ENCODE data around the gene FLNC. TPM values are rescaled to one million over a fixed set of nuclear protein-coding genes. Genes with fewer than 3 reads are reported as not detected.

The FLNC gene, protein sequence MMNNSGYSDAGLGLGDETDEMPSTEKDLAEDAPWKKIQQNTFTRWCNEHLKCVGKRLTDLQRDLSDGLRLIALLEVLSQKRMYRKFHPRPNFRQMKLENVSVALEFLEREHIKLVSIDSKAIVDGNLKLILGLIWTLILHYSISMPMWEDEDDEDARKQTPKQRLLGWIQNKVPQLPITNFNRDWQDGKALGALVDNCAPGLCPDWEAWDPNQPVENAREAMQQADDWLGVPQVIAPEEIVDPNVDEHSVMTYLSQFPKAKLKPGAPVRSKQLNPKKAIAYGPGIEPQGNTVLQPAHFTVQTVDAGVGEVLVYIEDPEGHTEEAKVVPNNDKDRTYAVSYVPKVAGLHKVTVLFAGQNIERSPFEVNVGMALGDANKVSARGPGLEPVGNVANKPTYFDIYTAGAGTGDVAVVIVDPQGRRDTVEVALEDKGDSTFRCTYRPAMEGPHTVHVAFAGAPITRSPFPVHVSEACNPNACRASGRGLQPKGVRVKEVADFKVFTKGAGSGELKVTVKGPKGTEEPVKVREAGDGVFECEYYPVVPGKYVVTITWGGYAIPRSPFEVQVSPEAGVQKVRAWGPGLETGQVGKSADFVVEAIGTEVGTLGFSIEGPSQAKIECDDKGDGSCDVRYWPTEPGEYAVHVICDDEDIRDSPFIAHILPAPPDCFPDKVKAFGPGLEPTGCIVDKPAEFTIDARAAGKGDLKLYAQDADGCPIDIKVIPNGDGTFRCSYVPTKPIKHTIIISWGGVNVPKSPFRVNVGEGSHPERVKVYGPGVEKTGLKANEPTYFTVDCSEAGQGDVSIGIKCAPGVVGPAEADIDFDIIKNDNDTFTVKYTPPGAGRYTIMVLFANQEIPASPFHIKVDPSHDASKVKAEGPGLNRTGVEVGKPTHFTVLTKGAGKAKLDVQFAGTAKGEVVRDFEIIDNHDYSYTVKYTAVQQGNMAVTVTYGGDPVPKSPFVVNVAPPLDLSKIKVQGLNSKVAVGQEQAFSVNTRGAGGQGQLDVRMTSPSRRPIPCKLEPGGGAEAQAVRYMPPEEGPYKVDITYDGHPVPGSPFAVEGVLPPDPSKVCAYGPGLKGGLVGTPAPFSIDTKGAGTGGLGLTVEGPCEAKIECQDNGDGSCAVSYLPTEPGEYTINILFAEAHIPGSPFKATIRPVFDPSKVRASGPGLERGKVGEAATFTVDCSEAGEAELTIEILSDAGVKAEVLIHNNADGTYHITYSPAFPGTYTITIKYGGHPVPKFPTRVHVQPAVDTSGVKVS (N-terminal part only)
- total RNA-seq (2011; cell fraction: chromatin; rRNA removed; ENCODE audit: low replicate concordance), result 62.5 and 206 TPM in 2 replicates
- total RNA-seq (2011; cell fraction: nucleolus; rRNA removed), result 132 and 134 TPM in 2 replicates
- total RNA-seq (2011; cell fraction: nucleoplasm; rRNA removed), result 72.1 and 81.0 TPM in 2 replicates
- total RNA-seq (2014; rRNA removed) (60.7 and 94.5 TPM in 2 replicates), total RNA-seq (2014; rRNA removed; fragmentation: Illumina TruSeq; extraction: Trizol) (11.4 and 18.2 TPM in 2 replicates), total RNA-seq (2015; rRNA removed; fragmentation: Illumina TruSeq; extraction: Trizol) (28.8 and 33.3 TPM in 2 replicates), total RNA-seq (2021) (148 and 155 TPM in 2 replicates), polyA plus RNA-seq (2011; rRNA removed) (10.3 and 11.4 TPM in 2 replicates), polyA plus RNA-seq (2014; fragmentation: Illumina TruSeq; extraction: Trizol) (32.8 and 55.3 TPM in 2 replicates), polyA plus RNA-seq (2014; fragmentation: Nextera tagmentation; extraction: Ambion mirVana) (1 to 10 TPM in 1 of 2 experiments, under 1 TPM in 1; 0.90 to 1.1 TPM), polyA plus RNA-seq (2014; rRNA removed) (29.0 and 34.7 TPM in 2 replicates), polyA minus RNA-seq (2011; rRNA and poly(A)+ RNA removed) (15.1 and 41.9 TPM in 2 replicates), Bru-seq, nascent RNA (percentile 77 among the genes with signal in this experiment), BruChase-seq, experiment 1, labeled RNA remaining after a 2-hour chase (percentile 73 among the genes with signal in this experiment), BruChase-seq, experiment 2, labeled RNA remaining after a 6-hour chase (percentile 82 among the genes with signal in this experiment)
- 11.4 and 26.8 TPM in 2 replicates for polyA plus RNA-seq (2011; cell fraction: cytosol; rRNA removed)
- polyA plus RNA-seq (2011; cell fraction: nucleus; rRNA removed), result 58.5 and 126 TPM in 2 replicates
- 66.6 and 106 TPM in 2 replicates for polyA plus RNA-seq (2012)
- 127 and 146 TPM in 2 replicates for polyA minus RNA-seq (2011; cell fraction: cytosol; rRNA and poly(A)+ RNA removed)
- 53.1 and 53.6 TPM in 2 replicates for polyA minus RNA-seq (2011; cell fraction: nucleus; rRNA and poly(A)+ RNA removed)
- long read RNA-seq, experiment 1, full-length matches to known transcripts, result 6 of 463 reads
- long read RNA-seq, experiment 1, partial matches to known transcripts, result 440 of 463 reads
- long read RNA-seq, experiment 1, other reads (novel, unspliced or antisense), result 17 of 463 reads
- long read RNA-seq, experiment 2, partial matches to known transcripts, result 90 of 115 reads
- long read RNA-seq, experiment 2, other reads (novel, unspliced or antisense), result 25 of 115 reads
- long read RNA-seq, experiment 3, partial matches to known transcripts, result 11 of 13 reads
- long read RNA-seq, experiment 3, other reads (novel, unspliced or antisense), result 2 of 13 reads

DNA sequence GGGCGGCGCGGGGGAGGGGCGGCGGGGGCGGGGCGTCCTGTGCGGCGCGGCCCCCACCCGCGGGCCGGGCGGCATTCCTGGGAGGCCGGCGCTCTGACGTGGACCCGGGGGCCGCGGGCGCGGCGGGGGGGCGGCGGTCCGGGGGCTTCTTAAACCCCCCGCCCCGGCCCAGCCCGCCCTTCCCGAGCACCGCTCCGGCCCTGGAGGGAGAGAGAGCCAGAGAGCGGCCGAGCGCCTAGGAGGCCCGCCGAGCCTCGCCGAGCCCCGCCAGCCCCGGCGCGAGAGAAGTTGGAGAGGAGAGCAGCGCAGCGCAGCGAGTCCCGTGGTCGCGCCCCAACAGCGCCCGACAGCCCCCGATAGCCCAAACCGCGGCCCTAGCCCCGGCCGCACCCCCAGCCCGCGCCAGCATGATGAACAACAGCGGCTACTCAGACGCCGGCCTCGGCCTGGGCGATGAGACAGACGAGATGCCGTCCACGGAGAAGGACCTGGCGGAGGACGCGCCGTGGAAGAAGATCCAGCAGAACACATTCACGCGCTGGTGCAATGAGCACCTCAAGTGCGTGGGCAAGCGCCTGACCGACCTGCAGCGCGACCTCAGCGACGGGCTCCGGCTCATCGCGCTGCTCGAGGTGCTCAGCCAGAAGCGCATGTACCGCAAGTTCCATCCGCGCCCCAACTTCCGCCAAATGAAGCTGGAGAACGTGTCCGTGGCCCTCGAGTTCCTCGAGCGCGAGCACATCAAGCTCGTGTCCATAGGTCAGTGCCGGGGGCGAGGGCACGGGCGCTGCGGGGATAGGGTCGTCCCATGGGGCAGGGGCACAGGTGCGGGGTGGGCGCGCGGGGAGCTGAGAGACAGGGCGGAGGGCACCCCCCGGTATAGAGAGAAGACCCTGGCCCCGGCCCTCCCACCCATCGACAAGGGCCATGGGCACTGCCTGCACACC, at the start of gene FLNC:
FLNC (plus strand) TSS at position 176 of the 947 bp plus-strand sequence; CDS start at position 408, 232 bp downstream.
- ATAC-seq (peak; percentile 12), DNase-seq (ENCODE audit: extremely low read depth in 1 of 4, low spot score in 3 of 4) (peak; percentile 73 to 92 (median 82)), FAIRE-seq (peak; percentile 71)
- no peaks in the 10 kb centered on the region for H3K9me3 ChIP-seq (replicated peaks; ENCODE audit: control insufficient read depth, insufficient read depth, low read depth, low read length)
- peak within 1 kb of the TSS; percentile 90 for H3K27ac ChIP-seq (ENCODE audit: extremely low read depth, low read depth, low read length)
- peaks cover 50% of the 10 kb centered on the region for H3K79me2 ChIP-seq (ENCODE audit: control insufficient read depth, insufficient read depth, low read length)
- no peaks in the 10 kb centered on the region for H3K27me3 ChIP-seq (ENCODE audit: control insufficient read depth in 2 of 2, insufficient read depth in 2 of 2, low read length in 2 of 2)
- intact Hi-C loops (cut with micrococcal nuclease), result no loop called here
- H3K36me3 ChIP-seq (ENCODE audit: control insufficient read depth, insufficient read depth, low read length), result peaks cover 27% of the 10 kb centered on the region; the same call in 2 of the 3 replicates
- peak within 1 kb of the TSS; percentile 66 for H3K4me3 ChIP-seq
- POLR2A ChIA-PET, result interaction anchor here (0.6 to 4.3 kb wide), 13 partner anchors 8 to 1121 kb away, joined by 3 to 39 read pairs (median 6); partner anchors contain the start of gene CALU
- in situ Hi-C loops (cut with MboI), result no loop called here
- peak within 1 kb of the TSS; percentile 91 to 95 for H3K9ac ChIP-seq (ENCODE audit: insufficient read depth in 1 of 2, low read depth in 2 of 2, low read length in 2 of 2)
- WGBS (ENCODE audit: insufficient coverage, low coverage, missing lambda C conversion rate), result under 1% methylated on average over 58 of the region's 109 CpGs
- no peaks in the 10 kb centered on the region for H3K9me1 ChIP-seq (ENCODE audit: control insufficient read depth, insufficient read depth, low read length)
- peaks cover 46 to 74% of the 10 kb centered on the region in 2 experiments for H3K4me1 ChIP-seq (replicated peaks in 1 of 2; ENCODE audit: control insufficient read depth in 2 of 2, insufficient read depth in 2 of 2, low read length in 2 of 2)
- CTCF ChIA-PET (ENCODE audit: low intra/inter-chr PET ratio), result no interaction called here
- peak within 1 kb of the TSS; percentile 97 for H3K4me2 ChIP-seq (ENCODE audit: insufficient read depth, low read length)
- peak within 1 kb of the TSS; percentile 84 for H2AFZ ChIP-seq (ENCODE audit: low read depth, low read length)
- TSS peak; percentile 73 for BruUV-seq (replicated peaks)
- 0 out of 2 replicates have a peak, but pooled peaks cover 4% of the 10 kb centered on the region for H4K20me1 ChIP-seq (replicated peaks; ENCODE audit: control insufficient read depth, insufficient read depth, low read length)
- no peak for TF ChIP-seq BRF1 (IDR thresholded peaks at IDR 0.05; ENCODE audit: borderline replicate concordance, extremely low read depth, insufficient read length)
- no peak for TF ChIP-seq NCOA2 (IDR thresholded peaks at IDR 0.05; ENCODE audit: partially characterized antibody in 2 of 2)
- no peak for TF ChIP-seq HNRNPK (IDR thresholded peaks at IDR 0.05; ENCODE audit: low read depth, low read length, poor library complexity, severe bottlenecking)
- no peak for TF ChIP-seq YBX1 (IDR thresholded peaks at IDR 0.05)
- TF ChIP-seq ZNF76 (CRISPR knock-in tag; IDR thresholded peaks at IDR 0.05; ENCODE audit: borderline replicate concordance), result 0 out of 2 replicates have a peak, but pooled peaks have one; percentile 64
- TF ChIP-seq ZNF263 (CRISPR knock-in tag; IDR thresholded peaks at IDR 0.05; ENCODE audit: borderline replicate concordance), result peak; percentile 68
- TF ChIP-seq, protein P1, sequence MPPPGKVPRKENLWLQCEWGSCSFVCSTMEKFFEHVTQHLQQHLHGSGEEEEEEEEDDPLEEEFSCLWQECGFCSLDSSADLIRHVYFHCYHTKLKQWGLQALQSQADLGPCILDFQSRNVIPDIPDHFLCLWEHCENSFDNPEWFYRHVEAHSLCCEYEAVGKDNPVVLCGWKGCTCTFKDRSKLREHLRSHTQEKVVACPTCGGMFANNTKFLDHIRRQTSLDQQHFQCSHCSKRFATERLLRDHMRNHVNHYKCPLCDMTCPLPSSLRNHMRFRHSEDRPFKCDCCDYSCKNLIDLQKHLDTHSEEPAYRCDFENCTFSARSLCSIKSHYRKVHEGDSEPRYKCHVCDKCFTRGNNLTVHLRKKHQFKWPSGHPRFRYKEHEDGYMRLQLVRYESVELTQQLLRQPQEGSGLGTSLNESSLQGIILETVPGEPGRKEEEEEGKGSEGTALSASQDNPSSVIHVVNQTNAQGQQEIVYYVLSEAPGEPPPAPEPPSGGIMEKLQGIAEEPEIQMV (tag; conservative IDR thresholded peaks at IDR 0.05; ENCODE audit: low read depth), result no peak
- TF ChIP-seq CXXC5 (CRISPR knock-in tag; IDR thresholded peaks at IDR 0.05), result peak; percentile 74
